ENCODE results near the gene NPFFR1. TPM values are rescaled to one million over a fixed set of nuclear protein-coding genes. Genes with fewer than 3 reads are reported as not detected.

NPFFR1 gene
- total RNA-seq, 1 donor from 2014 or later = not detected

- no peak overlapping the region for H3K27ac ChIP-seq
- no peak for TF ChIP-seq EZH2 (IDR thresholded peaks at IDR 0.05)
- no peak for TF ChIP-seq CTCF (IDR thresholded peaks at IDR 0.05)
- no peak for TF ChIP-seq EZH2phosphoT487 (IDR thresholded peaks at IDR 0.05)
- H4K20me1 ChIP-seq (ENCODE audit: low read depth) = no peaks in the 10 kb centered on the region
- no peaks in the 10 kb centered on the region for H3K27me3 ChIP-seq
- H3K4me2 ChIP-seq = no peak overlapping the region
- H3K4me3 Mint-ChIP-seq = no peak overlapping the region
- DNase-seq (ENCODE audit: low spot score) = no peak
- no peaks in the 10 kb centered on the region for H3K9me3 ChIP-seq (ENCODE audit: low read depth)
- no peaks in the 10 kb centered on the region for H3K4me1 ChIP-seq
- H3K4me1 Mint-ChIP-seq = peaks cover 7% of the 10 kb centered on the region
- H3K9ac ChIP-seq = no peak overlapping the region
- H3K27ac Mint-ChIP-seq = no peak overlapping the region
- no peaks in the 10 kb centered on the region for H3K36me3 ChIP-seq
- no peak overlapping the region for H3K4me3 ChIP-seq
- peaks cover 10% of the 10 kb centered on the region for H3K27me3 Mint-ChIP-seq (ENCODE audit: insufficient read depth, low read depth)
- H3K9me3 Mint-ChIP-seq = no peaks in the 10 kb centered on the region
- H3F3A ChIP-seq (ENCODE audit: low read depth) = no peaks in the 10 kb centered on the region
- H2AFZ ChIP-seq (replicated peaks) = no peak overlapping the region
- H3K79me2 ChIP-seq (ENCODE audit: low read depth) = no peaks in the 10 kb centered on the region
- no peaks in the 10 kb centered on the region for H3K36me3 Mint-ChIP-seq
Measured at GRCh38 chr10:70269741-70270140, 14.1 kb downstream of the NPFFR1 start.

GRCh38 chr10:70268376-70268775 lies 15.4 kb downstream of the NPFFR1 start:
- DNase-seq (ENCODE audit: low spot score) = no peak
- Mint-ChIP-seq H3K27me3 (ENCODE audit: insufficient read depth, low read depth) (peaks cover 10% of the 10 kb centered on the region), H3K9me3 (no peaks in the 10 kb centered on the region), H3K36me3 (no peaks in the 10 kb centered on the region), H3K27ac (no peak overlapping the region), H3K4me1 (peaks cover 7% of the 10 kb centered on the region), H3K4me3 (no peak overlapping the region)
- no peak overlapping the region for H3K4me3 ChIP-seq
- no peaks in the 10 kb centered on the region for H3K27me3 ChIP-seq
- TF ChIP-seq EZH2phosphoT487 (IDR thresholded peaks at IDR 0.05) = no peak
- no peak for TF ChIP-seq EZH2 (IDR thresholded peaks at IDR 0.05)
- no peak for TF ChIP-seq CTCF (IDR thresholded peaks at IDR 0.05)
- H3F3A ChIP-seq (ENCODE audit: low read depth) = no peaks in the 10 kb centered on the region
- H3K9me3 ChIP-seq (ENCODE audit: low read depth) = no peaks in the 10 kb centered on the region
- H3K36me3 ChIP-seq = no peaks in the 10 kb centered on the region
- H3K9ac ChIP-seq = no peak overlapping the region
- H3K4me2 ChIP-seq = no peak overlapping the region
- no peaks in the 10 kb centered on the region for H3K79me2 ChIP-seq (ENCODE audit: low read depth)
- H4K20me1 ChIP-seq (ENCODE audit: low read depth) = no peaks in the 10 kb centered on the region
- no peaks in the 10 kb centered on the region for H3K4me1 ChIP-seq
- H3K27ac ChIP-seq = no peak overlapping the region
- no peak overlapping the region for H2AFZ ChIP-seq (replicated peaks)

- Histone ChIP-seq H3K36me3 (no peaks in the 10 kb centered on the region), H3K9me3 (ENCODE audit: low read depth) (no peaks in the 10 kb centered on the region), H2AFZ (replicated peaks) (no peak overlapping the region), H3K4me3 (no peak overlapping the region), H3K27ac (no peak overlapping the region), H4K20me1 (ENCODE audit: low read depth) (no peaks in the 10 kb centered on the region), H3K27me3 (no peaks in the 10 kb centered on the region), H3F3A (ENCODE audit: low read depth) (no peaks in the 10 kb centered on the region), H3K79me2 (ENCODE audit: low read depth) (no peaks in the 10 kb centered on the region), H3K9ac (no peak overlapping the region), H3K4me1 (no peaks in the 10 kb centered on the region), H3K4me2 (no peak overlapping the region)
- Mint-ChIP-seq H3K4me1 (peaks cover 2% of the 10 kb centered on the region), H3K27me3 (ENCODE audit: insufficient read depth, low read depth) (peaks cover 10% of the 10 kb centered on the region), H3K27ac (no peak overlapping the region), H3K36me3 (no peaks in the 10 kb centered on the region), H3K4me3 (no peak overlapping the region), H3K9me3 (no peaks in the 10 kb centered on the region)
- DNase-seq (ENCODE audit: low spot score) = peak; percentile 51
- TF ChIP-seq EZH2 (IDR thresholded peaks at IDR 0.05) (no peak), CTCF (IDR thresholded peaks at IDR 0.05) (peak; percentile 60)
Measured at GRCh38 chr10:70267161-70267933, 16.5 kb downstream of the NPFFR1 start.

Data from neural progenitor cell (in vitro differentiated cells).